Stimulated activated memory B cell treated with anti-CD40 and anti-IgM and Interleukin-4, amounts not matched to agents 10 μg/mL and 1 μg/mL and 100 μg/mL, for 72 hours (primary cell): ENCODE data around the gene MAB21L4.

Experiments
- ATAC-seq: fragments of 150-1000 bp; cut with Tn5 transposase; 2 replicates; pipeline ENCODE4 v1.10.0; 2021
- H3K27ac Mint-ChIP-seq: one replicate; pipeline ENCODE4 v1.8.0; 2022; ENCODE audit warnings: mild to moderate bottlenecking, mixed read lengths
- H3K27me3 Mint-ChIP-seq: one replicate; pipeline ENCODE4 v1.8.0; 2022; ENCODE audit warnings: mixed read lengths
- H3K36me3 Mint-ChIP-seq: one replicate; pipeline ENCODE4 v1.8.0; 2022; ENCODE audit warnings: mixed read lengths
- H3K4me1 Mint-ChIP-seq: one replicate; pipeline ENCODE4 v1.8.0; 2022; ENCODE audit warnings: mixed read lengths
- H3K4me3 Mint-ChIP-seq: one replicate; pipeline ENCODE4 v1.8.0; 2022; ENCODE audit warnings: mild to moderate bottlenecking, moderate library complexity, mixed read lengths
- H3K9me3 Mint-ChIP-seq: one replicate; pipeline ENCODE4 v1.8.0; 2022; ENCODE audit warnings: mixed read lengths

Gene MAB21L4

DNA sequence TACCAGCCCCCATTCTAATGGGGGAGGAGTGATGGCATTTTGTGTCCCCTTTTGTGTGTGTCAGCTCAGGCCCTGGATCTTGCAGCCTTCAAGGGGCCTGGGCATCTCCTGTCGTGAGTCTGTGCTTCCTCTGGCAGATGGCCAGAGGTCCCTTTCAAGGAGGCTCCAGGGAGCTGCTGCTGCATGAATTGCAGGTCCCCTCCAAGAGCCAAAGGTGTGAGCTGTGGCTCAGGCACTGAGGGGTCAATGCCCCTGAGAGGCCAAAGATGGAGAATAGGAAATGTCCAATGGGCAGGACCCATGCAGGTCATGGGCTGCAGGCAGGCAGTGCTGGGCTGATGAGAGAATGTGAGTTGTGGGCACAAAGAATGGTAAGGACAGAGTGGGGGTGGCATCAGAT lies 10.4 kb downstream of the MAB21L4 start:
- Mint-ChIP-seq H3K4me3 (no peak overlapping the region), H3K27me3 (no peaks in the 10 kb centered on the region), H3K27ac (no peak overlapping the region), H3K9me3 (no peaks in the 10 kb centered on the region), H3K36me3 (no peaks in the 10 kb centered on the region), H3K4me1 (no peaks in the 10 kb centered on the region)
- no peak for ATAC-seq

DNA sequence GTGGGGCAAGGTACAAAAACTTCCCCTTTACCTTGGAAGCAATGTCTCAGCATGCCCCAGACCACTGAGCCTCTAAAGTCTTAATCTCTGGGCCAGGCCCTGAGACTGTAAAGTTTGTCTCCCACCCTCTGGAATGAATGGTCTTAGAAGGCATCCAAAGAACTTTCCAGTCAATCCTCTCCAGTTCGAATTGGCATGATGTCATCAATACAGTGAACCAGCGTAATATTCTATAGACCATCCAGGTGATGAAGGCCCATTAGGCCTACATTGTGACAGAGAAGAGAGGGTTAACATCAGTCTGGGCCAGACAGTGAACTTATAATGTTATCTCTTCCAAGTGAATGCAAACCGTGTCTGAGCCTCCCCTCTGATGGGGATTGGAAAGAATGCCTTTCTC lies 11.2 kb downstream of the MAB21L4 start:
- Mint-ChIP-seq H3K4me3 (no peak overlapping the region), H3K27ac (no peak overlapping the region), H3K9me3 (no peaks in the 10 kb centered on the region), H3K27me3 (no peaks in the 10 kb centered on the region), H3K4me1 (no peaks in the 10 kb centered on the region), H3K36me3 (no peaks in the 10 kb centered on the region)
- ATAC-seq: no peak

DNA sequence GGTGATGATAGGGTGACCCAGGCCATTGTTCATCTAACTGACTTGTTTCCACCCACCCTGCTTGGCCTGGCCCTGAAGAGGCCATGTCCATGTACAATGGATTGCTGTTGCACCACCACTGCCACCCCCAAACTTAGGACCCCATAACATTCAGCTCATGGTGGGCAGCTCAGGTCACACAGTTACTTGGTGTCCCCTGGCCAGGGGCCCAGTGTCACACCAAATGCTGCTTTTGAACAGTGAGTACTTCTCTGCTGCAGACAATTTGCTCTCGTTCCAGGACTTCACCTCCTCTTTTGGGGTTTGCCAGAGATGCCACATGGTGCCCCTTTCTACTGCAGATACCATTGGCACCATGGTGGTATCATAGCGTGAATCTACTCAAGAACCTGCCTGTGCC lies 11.7 kb downstream of the MAB21L4 start:
- Mint-ChIP-seq H3K9me3 (no peaks in the 10 kb centered on the region), H3K4me3 (no peak overlapping the region), H3K27me3 (no peaks in the 10 kb centered on the region)

DNA sequence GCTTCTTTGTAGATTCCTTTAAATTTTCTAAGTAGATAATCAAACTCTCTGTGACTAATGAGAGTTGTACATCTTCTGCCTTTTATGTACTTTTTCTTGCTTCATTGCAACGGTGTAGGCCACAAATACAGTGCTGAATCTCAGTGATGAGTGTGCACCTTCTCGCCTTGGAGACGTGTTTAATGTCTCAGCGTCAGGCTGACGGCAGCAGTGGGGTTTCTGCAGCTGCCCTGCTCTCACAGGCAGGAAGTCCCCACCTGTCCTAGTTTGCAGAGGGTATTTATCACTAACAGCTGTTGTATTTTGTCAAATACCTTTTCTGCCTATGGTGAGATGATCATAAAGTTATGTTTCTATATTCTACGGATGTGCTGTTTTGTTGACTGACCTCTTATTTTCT lies 14.0 kb downstream of the MAB21L4 start:
- Mint-ChIP-seq H3K36me3 (no peaks in the 10 kb centered on the region), H3K9me3 (no peaks in the 10 kb centered on the region), H3K27me3 (no peaks in the 10 kb centered on the region), H3K27ac (no peak overlapping the region), H3K4me1 (no peaks in the 10 kb centered on the region), H3K4me3 (no peak overlapping the region)
- ATAC-seq: no peak

More for the DNA sequence above, 11.7 kb downstream of the MAB21L4 start:
- Mint-ChIP-seq H3K36me3 (no peaks in the 10 kb centered on the region), H3K4me1 (no peaks in the 10 kb centered on the region), H3K27ac (no peak overlapping the region)
- no peak for ATAC-seq

DNA sequence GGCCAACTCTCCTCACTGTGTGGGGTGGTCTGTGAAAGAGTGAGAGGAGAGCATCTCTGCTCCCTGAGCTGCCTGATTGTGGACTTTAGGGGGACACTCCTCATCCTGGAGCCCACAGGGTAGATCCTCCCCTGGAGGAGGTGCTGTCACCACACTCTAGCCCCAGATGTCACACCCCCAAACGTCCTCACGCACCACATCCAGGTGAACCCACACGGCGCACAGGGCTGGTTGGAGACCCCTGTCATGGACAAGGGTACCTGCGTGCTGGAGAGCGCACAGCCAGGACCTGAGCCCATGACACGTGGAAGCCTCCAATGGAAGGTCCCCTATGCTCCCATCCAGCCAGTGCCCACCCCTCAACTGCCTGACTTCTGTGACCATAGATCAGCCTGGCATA lies 16.9 kb downstream of the MAB21L4 start:
- H3K4me3 Mint-ChIP-seq: no peak overlapping the region

DNA sequence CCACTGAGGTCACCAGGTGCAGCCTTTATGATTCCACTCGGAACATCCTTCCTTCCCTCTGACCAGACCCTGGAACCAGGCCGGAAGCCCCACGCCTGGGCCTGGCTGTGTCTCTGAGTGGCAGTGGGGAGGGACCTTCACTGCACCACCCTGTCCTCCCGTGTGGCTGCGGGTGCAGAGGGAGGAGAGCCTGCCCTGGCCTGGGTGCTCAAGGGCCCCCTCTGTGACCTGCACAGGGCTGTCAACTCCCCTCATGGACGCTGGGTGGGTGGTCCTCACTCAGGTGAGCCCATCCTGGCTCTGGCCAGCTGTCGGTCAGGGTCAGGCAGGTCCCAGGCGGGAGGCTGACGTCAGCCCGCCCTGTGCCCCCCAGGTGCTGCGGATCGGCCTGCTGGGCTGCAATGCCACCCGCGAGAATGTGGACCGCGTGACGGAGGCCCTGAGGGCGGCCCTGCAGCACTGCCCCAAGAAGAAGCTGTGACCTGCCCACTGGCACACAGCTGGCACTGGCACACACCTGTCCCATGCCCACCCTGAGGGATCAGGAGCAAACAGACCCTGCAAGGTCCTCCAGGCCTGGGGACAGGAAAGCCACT lies 17.5 kb downstream of the MAB21L4 start:
- Mint-ChIP-seq H3K36me3 (no peaks in the 10 kb centered on the region), H3K4me1 (no peaks in the 10 kb centered on the region), H3K4me3 (no peak overlapping the region), H3K27me3 (peaks cover 17% of the 10 kb centered on the region), H3K27ac (no peak overlapping the region), H3K9me3 (no peaks in the 10 kb centered on the region)
- no peak for ATAC-seq

More for the DNA sequence above, 16.9 kb downstream of the MAB21L4 start:
- no peaks in the 10 kb centered on the region for H3K4me1 Mint-ChIP-seq
- no peaks in the 10 kb centered on the region for H3K9me3 Mint-ChIP-seq
- H3K36me3 Mint-ChIP-seq: no peaks in the 10 kb centered on the region
- no peak for ATAC-seq
- no peak overlapping the region for H3K27ac Mint-ChIP-seq
- H3K27me3 Mint-ChIP-seq: peaks cover 17% of the 10 kb centered on the region

DNA sequence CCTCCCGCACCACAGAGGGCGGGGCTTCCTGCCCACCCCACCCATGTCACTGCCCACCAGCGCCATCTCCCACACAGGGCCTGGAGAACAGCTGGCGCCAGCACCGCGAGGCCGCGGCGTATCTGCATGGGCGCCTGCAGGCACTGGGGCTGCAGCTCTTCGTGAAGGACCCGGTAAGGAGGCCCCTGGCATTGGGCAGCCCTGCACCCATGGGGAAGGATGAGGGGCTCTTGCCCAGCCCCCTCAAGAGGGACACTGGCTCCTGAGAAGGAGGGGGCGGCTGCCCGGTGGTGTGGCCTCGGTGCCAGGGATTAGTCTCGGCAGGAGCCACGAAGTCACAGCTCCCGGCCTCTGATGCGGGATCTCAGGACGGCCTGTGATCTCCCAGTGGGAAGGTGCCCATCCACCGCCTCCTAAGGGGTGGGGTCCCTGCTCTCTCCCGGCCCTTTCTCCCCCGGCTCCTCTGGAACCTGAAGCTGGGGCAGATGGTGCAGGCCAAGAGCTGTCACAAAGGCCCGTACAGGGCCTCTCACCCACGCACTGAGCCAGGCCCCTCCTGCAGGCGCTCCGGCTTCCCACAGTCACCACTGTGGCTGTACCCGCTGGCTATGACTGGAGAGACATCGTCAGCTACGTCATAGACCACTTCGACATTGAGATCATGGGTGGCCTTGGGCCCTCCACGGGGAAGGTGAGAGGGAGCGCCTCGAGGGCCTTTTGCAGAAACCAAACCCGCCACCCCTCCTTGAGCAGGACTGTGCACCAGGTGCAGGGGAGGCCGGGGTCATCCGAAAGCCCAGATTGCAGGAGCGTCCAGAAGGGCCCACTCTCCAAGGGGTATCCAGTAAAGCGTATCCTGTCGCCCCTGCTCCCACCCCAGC lies 18.3 kb downstream of the MAB21L4 start:
- no peak overlapping the region for H3K27ac Mint-ChIP-seq
- H3K4me1 Mint-ChIP-seq: no peaks in the 10 kb centered on the region
- no peaks in the 10 kb centered on the region for H3K9me3 Mint-ChIP-seq
- H3K27me3 Mint-ChIP-seq: peaks cover 17% of the 10 kb centered on the region
- H3K36me3 Mint-ChIP-seq: no peaks in the 10 kb centered on the region
- ATAC-seq: no peak
- H3K4me3 Mint-ChIP-seq: no peak overlapping the region

DNA sequence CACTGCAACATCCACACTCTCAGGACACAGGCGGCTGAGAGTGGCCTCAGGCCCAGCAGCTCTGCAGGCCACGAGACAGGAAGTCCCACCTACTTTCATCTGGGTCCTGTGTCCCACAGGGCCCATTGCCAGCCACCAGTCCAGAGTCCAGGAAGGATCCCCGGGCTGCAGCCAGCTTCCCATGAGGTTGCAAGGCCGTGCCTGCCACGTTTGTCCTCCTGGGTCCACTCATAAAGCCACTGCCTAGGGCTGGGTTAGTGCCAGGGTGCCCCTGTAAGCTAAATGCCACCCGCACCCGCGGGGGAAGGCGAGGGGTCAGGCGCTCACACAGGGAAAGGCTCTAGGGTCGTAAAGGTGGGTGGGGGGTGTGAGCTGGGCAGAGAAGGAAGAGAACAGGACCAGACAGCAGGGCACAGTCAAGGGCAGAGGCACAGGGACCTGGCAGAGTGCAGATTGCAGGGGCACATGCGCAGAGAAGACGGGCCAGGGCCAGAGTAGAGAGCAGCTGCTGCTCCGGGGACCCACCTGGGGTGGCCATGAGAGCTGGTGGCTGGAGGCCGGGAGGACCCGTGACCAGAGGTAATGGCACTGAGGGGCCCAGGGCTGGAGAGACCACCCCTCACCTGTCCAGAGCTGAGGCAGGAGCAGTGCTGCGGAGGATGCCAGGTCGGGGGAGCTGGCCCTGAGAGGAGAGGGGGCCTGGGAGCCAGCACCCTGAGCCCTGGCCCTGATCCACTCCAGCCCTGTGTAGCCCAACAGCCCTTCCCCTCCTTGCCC lies 19.3 kb downstream of the MAB21L4 start:
- Mint-ChIP-seq H3K27me3 (peaks cover 22% of the 10 kb centered on the region), H3K27ac (no peak overlapping the region), H3K36me3 (no peaks in the 10 kb centered on the region), H3K4me3 (no peak overlapping the region), H3K4me1 (no peaks in the 10 kb centered on the region), H3K9me3 (no peaks in the 10 kb centered on the region)
- no peak for ATAC-seq

DNA sequence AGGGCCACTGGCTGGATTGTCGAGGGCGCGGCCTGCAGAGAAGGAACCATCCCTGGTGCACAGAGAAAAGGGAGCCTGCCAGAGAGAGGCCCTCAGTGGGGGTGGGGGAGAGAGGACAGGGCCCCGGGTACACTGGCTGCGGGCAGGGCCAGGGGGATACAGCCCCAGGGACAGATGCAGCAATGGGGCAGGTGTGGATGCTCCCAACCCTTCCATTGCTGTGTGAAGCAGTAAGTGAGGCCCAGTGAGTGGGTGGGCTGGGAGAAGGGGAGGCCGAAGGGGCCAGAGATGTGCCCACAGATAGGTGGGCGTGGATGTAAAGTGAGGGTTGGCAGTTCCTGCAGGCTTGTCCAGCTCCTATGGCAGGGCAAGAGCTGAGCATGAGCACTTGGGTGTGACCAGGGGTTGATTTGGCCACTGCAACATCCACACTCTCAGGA lies 19.9 kb downstream of the MAB21L4 start:
- peaks cover 28% of the 10 kb centered on the region for H3K27me3 Mint-ChIP-seq
- H3K36me3 Mint-ChIP-seq: no peaks in the 10 kb centered on the region
- ATAC-seq: no peak
- H3K4me1 Mint-ChIP-seq: no peaks in the 10 kb centered on the region
- H3K9me3 Mint-ChIP-seq: no peaks in the 10 kb centered on the region
- H3K4me3 Mint-ChIP-seq: no peak overlapping the region
- no peak overlapping the region for H3K27ac Mint-ChIP-seq

DNA sequence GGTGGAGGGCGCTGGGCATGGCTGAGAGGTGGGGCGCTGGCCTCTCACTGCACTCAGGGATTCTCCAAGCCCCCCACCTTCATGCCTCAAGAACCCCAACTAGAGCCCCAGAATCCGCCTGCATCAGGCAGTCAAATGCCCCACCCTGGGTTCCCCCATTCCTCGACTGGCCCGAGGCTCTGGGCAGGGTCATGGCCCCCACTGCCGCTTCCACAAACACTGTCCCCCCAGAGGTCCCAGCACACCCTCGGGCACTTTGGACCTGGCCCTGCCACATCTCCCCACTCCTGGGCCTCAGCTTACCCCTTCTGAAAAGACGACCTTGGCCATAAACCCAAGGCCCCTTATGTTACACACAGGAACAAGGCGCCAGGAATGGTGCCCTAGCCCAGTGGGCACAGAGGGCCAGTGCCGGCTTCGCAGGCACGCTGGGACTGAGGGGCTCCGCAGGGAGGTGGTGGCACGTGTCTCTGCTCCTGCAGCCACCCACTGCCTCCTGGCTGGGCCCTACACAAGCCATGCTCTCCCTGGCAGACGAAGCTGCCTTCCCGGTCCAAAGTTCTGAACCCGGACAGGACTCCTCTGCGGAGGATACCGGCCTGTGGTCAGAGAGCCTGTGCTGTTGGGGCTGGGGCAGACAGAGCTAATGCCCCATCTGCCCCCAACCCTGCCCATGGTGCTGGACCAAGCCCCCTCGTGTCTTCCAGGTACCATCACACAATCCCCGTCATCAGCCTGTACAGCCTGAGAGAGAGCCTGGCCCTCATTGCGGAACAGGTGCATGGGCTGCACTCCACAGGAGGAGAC lies 20.5 kb downstream of the MAB21L4 start:
- Mint-ChIP-seq H3K4me3 (no peak overlapping the region), H3K27me3 (peaks cover 35% of the 10 kb centered on the region), H3K4me1 (no peaks in the 10 kb centered on the region), H3K36me3 (no peaks in the 10 kb centered on the region), H3K27ac (no peak overlapping the region), H3K9me3 (no peaks in the 10 kb centered on the region)
- ATAC-seq: no peak

DNA sequence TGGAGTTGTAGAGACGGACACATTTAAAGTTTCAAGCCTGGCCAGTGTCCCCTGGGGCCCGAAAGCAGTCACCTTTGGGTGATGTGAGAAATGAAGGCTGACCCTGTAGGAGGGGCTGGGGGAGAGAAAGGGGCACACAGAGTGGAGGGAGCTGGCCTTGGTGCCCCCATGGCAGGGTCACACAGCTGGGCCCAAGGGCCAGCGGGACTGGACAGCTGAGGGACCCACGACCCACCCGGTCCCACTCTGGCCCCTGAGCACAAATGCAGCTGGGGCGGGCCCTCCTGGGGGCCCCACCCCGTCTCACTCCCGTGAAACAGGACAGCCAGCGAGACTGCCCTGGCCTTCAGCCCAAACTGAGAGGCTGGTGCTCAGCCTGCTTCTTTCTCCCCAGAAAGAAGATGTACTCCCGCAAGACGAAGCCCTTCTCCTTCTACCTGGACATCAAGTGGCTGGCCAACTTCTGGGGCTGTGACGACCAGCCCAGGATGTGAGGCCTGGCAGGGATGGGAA lies 21.2 kb downstream of the MAB21L4 start:
- H3K4me3 Mint-ChIP-seq: no peak overlapping the region
- no peak for ATAC-seq
- no peaks in the 10 kb centered on the region for H3K4me1 Mint-ChIP-seq
- H3K27ac Mint-ChIP-seq: no peak overlapping the region
- H3K27me3 Mint-ChIP-seq: peaks cover 35% of the 10 kb centered on the region
- H3K36me3 Mint-ChIP-seq: no peaks in the 10 kb centered on the region
- H3K9me3 Mint-ChIP-seq: no peaks in the 10 kb centered on the region

DNA sequence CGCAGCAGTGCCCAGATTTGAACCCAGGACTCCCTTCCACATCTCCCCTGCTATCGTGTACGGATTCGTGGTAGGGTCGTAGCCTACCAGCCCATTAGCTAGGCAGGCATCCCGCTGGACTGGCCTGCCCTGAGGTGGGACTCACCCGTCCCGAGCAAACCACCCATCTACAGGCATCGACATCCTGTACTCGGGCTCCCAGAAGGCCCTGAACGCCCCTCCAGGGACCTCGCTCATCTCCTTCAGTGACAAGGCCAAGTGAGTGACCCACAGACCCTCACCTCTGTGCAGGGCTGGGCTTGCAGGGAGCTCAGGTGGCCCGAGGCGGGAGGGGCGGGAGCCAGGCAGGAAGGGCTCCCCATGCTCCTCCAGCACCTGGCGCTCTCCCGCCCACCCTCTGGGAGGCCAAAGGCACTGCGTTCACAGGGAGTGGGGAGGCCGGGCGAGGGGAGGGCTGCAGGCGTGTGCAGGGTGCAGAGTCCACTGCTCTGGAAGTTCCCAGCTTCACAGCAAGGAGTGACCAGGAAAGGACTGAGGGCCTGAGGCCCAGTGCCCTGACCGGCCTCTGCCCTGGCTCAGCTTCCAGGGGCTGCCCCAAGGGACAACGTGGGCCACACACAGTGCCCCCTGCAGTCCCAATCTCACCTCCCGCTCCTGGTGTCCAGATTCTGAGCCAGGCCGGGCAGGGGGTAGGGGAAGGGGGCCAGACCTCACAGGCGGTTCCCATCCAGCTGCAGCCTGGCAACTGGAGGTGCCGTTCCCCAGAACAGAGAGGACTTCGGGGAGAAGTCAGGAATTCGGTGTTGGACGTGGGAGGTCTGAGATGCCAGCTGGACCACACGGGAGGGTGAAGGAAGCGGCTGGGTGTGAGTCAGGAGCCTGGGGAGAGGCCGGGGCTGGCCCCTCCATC lies 21.9 kb downstream of the MAB21L4 start:
- Mint-ChIP-seq H3K27me3 (peaks cover 35% of the 10 kb centered on the region), H3K9me3 (no peaks in the 10 kb centered on the region), H3K27ac (no peak overlapping the region), H3K36me3 (no peaks in the 10 kb centered on the region), H3K4me3 (no peak overlapping the region), H3K4me1 (no peaks in the 10 kb centered on the region)
- no peak for ATAC-seq

DNA sequence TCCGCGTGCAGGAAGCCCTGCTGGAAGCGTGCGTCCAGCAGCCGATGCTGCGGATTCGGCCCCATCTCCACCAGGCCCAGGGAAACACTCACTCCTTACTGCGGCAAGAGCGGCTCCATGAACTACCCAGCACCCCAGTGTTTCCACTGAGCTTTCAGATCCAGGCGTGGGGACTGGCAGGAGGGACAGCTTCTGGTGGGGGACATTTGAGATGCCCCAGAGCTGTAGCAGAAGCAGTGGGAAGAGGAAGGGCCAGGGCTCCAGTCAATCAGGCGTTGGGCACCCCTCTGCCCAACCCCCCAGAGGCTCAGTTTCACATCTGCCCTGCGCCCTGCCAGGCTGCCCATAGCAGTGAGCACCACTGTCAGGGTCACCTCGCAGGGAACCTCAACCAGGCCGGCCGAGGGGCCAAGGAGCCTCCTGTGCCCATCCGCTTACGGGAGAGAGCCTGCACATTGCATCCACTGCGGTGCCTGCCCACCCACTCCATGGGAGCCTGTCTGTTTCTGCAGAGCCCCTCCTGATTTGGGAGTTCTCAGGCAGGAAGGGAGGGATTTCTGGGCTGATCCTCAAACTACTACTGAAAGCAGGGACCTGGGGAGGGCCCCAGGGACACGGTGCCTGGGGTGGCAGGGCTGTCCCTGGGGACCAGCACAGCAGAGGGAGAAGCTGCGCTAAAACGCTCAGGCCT lies 22.7 kb downstream of the MAB21L4 start:
- no peaks in the 10 kb centered on the region for H3K4me1 Mint-ChIP-seq
- peaks cover 35% of the 10 kb centered on the region for H3K27me3 Mint-ChIP-seq
- H3K4me3 Mint-ChIP-seq: no peak overlapping the region
- no peak for ATAC-seq
- no peak overlapping the region for H3K27ac Mint-ChIP-seq
- H3K36me3 Mint-ChIP-seq: no peaks in the 10 kb centered on the region
- H3K9me3 Mint-ChIP-seq: no peaks in the 10 kb centered on the region
